Keratinocyte (primary cell): Measurements from ENCODE around the gene VAV2. TPM values are rescaled to one million over a fixed set of nuclear protein-coding genes. Genes with fewer than 3 reads are reported as not detected.

Experiments used
- DNase-seq: peaks from one replicate; pipeline ENCODE4 v3.0.0-alpha.2; 2011; ENCODE audit warnings: low read depth, missing footprints, low spot score
- FAIRE-seq: peaks from 2 replicates; lab custom pipeline; 2011; peaks lifted over from hg19 to GRCh38; lab: Jason Lieb, UNC
- H2AFZ ChIP-seq: 2 replicates; pipeline ENCODE4 v1.6.0; 2012; ENCODE audit warnings: low read length, control low read depth, inconsistent platforms; ENCODE audit not compliant: control insufficient read depth
- H3K27ac ChIP-seq: 2 replicates; pipeline ENCODE4 v1.5.1; 2011; ENCODE audit warnings: low read length; ENCODE audit not compliant: control insufficient read depth, insufficient read depth
- H3K27me3 ChIP-seq: 3 replicates; pipeline ENCODE4 v1.6.0; 2011; ENCODE audit warnings: low read length; ENCODE audit not compliant: control insufficient read depth, insufficient read depth; ENCODE audit errors: extremely low read depth
- H3K36me3 ChIP-seq, 2 experiments: 2 replicates in 1 of 2; 3 replicates in 1 of 2; pipeline ENCODE4 v1.5.1; 2011; ENCODE audit warnings: low read length in 2 of 2, mild to moderate bottlenecking in 1 of 2; ENCODE audit not compliant: control insufficient read depth in 2 of 2, insufficient read depth in 2 of 2; ENCODE audit errors: extremely low read depth in 1 of 2
- H3K4me1 ChIP-seq: 3 replicates; pipeline ENCODE4 v1.5.1; 2011; ENCODE audit warnings: low read length; ENCODE audit not compliant: control insufficient read depth, insufficient read depth; ENCODE audit errors: extremely low read depth
- H3K4me2 ChIP-seq: 3 replicates; pipeline ENCODE4 v1.6.0; 2011; ENCODE audit warnings: low read depth, low read length; ENCODE audit not compliant: control insufficient read depth, insufficient read depth; ENCODE audit errors: extremely low read depth
- H3K4me3 ChIP-seq, 3 experiments: fragments of 200-600 bp in 1 of 3; sonication (generic) in 1 of 3; 2 replicates in 2 of 3; 3 replicates in 1 of 3; pipeline ENCODE4 v1.5.1; 2011 to 2016; ENCODE audit warnings: low read length in 3 of 3, mild to moderate bottlenecking in 3 of 3, control low read depth in 2 of 3, inconsistent platforms in 1 of 3, low read depth in 1 of 3, mixed read lengths in 1 of 3, mixed run types in 1 of 3, moderate library complexity in 1 of 3; ENCODE audit not compliant: control insufficient read depth in 2 of 3, insufficient read depth in 2 of 3; ENCODE audit errors: extremely low read depth in 1 of 3
- H3K79me2 ChIP-seq: 2 replicates; pipeline ENCODE4 v1.6.0; 2012; ENCODE audit warnings: low read length; ENCODE audit not compliant: control insufficient read depth, insufficient read depth
- H3K9ac ChIP-seq: 3 replicates; pipeline ENCODE4 v1.6.0; 2011; ENCODE audit warnings: low read length; ENCODE audit not compliant: control insufficient read depth, insufficient read depth; ENCODE audit errors: extremely low read depth
- H3K9me1 ChIP-seq: 3 replicates; pipeline ENCODE4 v1.6.0; 2011; ENCODE audit warnings: low read length; ENCODE audit not compliant: control insufficient read depth, insufficient read depth; ENCODE audit errors: extremely low read depth
- H3K9me3 ChIP-seq: 2 replicates; pipeline ENCODE4 v1.5.1; 2012; ENCODE audit warnings: low read depth, low read length; ENCODE audit not compliant: control insufficient read depth
- H4K20me1 ChIP-seq: 3 replicates; pipeline ENCODE4 v1.6.0; 2011; ENCODE audit warnings: low read length; ENCODE audit not compliant: control insufficient read depth, insufficient read depth; ENCODE audit errors: extremely low read depth
- EZH2 ChIP-seq: IDR thresholded peaks from one replicate; pipeline ENCODE4 v1.6.1; 2012; ENCODE audit warnings: inconsistent platforms, mild to moderate bottlenecking, low read length, moderate library complexity
- dilution Hi-C: fragments of 300-500 bp; cut with MboI; formaldehyde crosslinking; loops from one replicate; pipeline ENCODE4 v1.7.0; 2020; ENCODE audit warnings: low sequenced_read_pairs; ENCODE audit not compliant: extremely low pct_ligation_motif_present
- polyA plus RNA-seq, 5 experiments: library from polyadenylated mRNA; depleted of rRNA in 3 of 5; stranded (reverse) in 3 of 5; stranded (forward) in 1 of 5; unstranded in 1 of 5; fragments of >200 nt; gene quantifications; 1 replicate in 1 of 5; 2 replicates in 3 of 5; 3 replicates in 1 of 5; pipeline versions ENCODE4 v1.2.1 to v1.2.3, GENCODE V29; 2011 to 2012; ENCODE audit warnings: missing spikeins in 2 of 5, low read depth in 1 of 5, low replicate concordance in 1 of 5
- TF ChIP-seq, protein P1 (sequence below), 3 experiments: IDR thresholded peaks in 1 of 3; conservative IDR thresholded peaks in 1 of 3; optimal IDR thresholded peaks in 1 of 3; 2 replicates in 2 of 3; 3 replicates in 1 of 3; pipeline versions ENCODE3 to v1.5.1; 2011; ENCODE audit warnings: low read length in 3 of 3, mild to moderate bottlenecking in 3 of 3, moderate library complexity in 2 of 3, control low read depth in 1 of 3, inconsistent platforms in 1 of 3; ENCODE audit not compliant: insufficient read depth in 2 of 3; ENCODE audit errors: extremely low read depth in 1 of 3

The VAV2 gene
- polyA plus RNA-seq, 1 donor (not counting 4 experiments of a cell fraction or from before 2014, with no cell fraction given): 16.4 TPM

DNA sequence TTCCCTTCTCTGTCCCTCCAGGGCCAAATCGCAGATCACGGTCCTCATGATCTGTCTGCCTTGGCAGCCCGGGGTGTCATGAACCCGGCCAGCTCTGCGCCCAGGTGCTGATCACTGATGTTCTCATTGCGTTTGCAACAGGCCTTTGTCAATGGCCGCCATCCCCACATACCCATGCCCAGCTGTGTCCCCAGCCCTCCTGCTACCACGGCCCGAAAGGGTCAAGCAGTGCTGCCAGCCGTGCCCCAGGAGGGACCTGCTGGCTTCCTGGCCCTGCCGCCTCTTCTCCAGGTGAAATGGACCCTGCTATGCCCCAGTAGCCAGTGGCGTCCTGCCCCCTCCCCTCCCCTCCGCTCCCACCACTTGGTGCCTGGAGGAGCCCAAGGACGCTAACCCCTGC is 12.8 kb upstream of the VAV2 start:
- dilution Hi-C loops: no loop called here

DNA sequence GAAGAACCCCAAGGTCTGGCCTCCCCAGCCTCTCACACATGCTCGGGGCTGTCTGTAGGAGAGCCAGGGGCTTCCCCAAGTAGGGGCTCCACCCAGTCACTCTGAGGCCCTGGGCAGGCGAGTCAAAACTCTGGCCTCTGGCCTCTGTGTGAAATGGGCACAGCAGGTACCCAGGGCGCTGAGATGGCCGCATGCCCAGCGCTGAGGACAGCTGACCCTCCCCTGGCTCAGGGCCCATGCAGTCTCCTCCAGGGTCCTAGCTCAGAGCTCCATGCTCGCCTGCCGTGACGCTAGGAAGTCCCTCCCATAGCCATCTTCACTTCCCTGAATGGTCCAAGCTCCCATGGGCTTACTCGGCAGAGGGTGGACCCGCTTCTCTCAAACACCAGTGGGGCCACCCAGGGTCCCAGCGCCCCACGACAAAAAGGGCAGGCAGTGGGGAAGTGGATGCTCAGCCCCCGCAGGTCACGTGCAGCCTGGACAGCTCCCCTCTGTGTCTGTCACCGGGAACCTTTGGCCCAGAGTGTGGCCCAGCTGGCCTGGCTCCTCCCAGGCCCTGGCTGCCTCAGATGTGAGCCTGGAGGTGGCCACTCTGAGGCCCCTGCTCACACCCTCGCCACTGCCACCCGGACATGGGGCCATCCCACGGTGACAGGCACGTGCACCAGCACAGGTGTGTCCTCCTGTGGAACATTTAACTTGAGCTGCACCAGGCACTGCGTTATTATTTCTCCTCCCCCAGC is 12.2 kb upstream of the VAV2 start:
- dilution Hi-C loops: no loop called here
- H2AFZ ChIP-seq: no peak overlapping the region
- no peaks in the 10 kb centered on the region for H3K9me3 ChIP-seq

More for the DNA sequence above, 12.8 kb upstream of the VAV2 start:
- Histone ChIP-seq H3K27ac (no peak overlapping the region), H3K27me3 (peaks cover 4% of the 10 kb centered on the region), H3K36me3 (no peaks in the 10 kb centered on the region), H3K9ac (no peak overlapping the region), H3K79me2 (no peaks in the 10 kb centered on the region), H3K4me3 (no peak overlapping the region), H2AFZ (no peak overlapping the region), H3K9me1 (no peaks in the 10 kb centered on the region), H3K9me3 (no peaks in the 10 kb centered on the region), H4K20me1 (no peaks in the 10 kb centered on the region), H3K4me1 (no peaks in the 10 kb centered on the region), H3K4me2 (no peak overlapping the region)
- DNase-seq: no peak
- TF ChIP-seq EZH2: no peak
- TF ChIP-seq, protein P1, sequence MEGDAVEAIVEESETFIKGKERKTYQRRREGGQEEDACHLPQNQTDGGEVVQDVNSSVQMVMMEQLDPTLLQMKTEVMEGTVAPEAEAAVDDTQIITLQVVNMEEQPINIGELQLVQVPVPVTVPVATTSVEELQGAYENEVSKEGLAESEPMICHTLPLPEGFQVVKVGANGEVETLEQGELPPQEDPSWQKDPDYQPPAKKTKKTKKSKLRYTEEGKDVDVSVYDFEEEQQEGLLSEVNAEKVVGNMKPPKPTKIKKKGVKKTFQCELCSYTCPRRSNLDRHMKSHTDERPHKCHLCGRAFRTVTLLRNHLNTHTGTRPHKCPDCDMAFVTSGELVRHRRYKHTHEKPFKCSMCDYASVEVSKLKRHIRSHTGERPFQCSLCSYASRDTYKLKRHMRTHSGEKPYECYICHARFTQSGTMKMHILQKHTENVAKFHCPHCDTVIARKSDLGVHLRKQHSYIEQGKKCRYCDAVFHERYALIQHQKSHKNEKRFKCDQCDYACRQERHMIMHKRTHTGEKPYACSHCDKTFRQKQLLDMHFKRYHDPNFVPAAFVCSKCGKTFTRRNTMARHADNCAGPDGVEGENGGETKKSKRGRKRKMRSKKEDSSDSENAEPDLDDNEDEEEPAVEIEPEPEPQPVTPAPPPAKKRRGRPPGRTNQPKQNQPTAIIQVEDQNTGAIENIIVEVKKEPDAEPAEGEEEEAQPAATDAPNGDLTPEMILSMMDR (optimal IDR thresholded peaks at IDR 0.05 in 1 of 3, IDR thresholded peaks at IDR 0.05 in 1 of 3, conservative IDR thresholded peaks at IDR 0.05 in 1 of 3; ENCODE audit: extremely low read depth in 1 of 3, insufficient read depth in 2 of 3, low read length in 3 of 3): no peak
- no peak for FAIRE-seq

More for the DNA sequence above, 12.2 kb upstream of the VAV2 start:
- DNase-seq (no peak), FAIRE-seq (no peak)
- Histone ChIP-seq H4K20me1 (no peaks in the 10 kb centered on the region), H3K4me3 (no peak overlapping the region), H3K79me2 (no peaks in the 10 kb centered on the region), H3K27ac (no peak overlapping the region), H3K9me1 (no peaks in the 10 kb centered on the region), H3K9ac (no peak overlapping the region), H3K36me3 (no peaks in the 10 kb centered on the region), H3K4me2 (no peak overlapping the region), H3K4me1 (no peaks in the 10 kb centered on the region), H3K27me3 (peaks cover 6% of the 10 kb centered on the region)
- no peak for TF ChIP-seq EZH2
- TF ChIP-seq, protein P1 (optimal IDR thresholded peaks at IDR 0.05 in 1 of 3, IDR thresholded peaks at IDR 0.05 in 1 of 3, conservative IDR thresholded peaks at IDR 0.05 in 1 of 3; ENCODE audit: extremely low read depth in 1 of 3, insufficient read depth in 2 of 3, low read length in 3 of 3): no peak
